Right lung (tissue), 5 donors: Measurements from ENCODE around the gene GNA12. TPM values are rescaled to one million over a fixed set of nuclear protein-coding genes. Genes with fewer than 3 reads are reported as not detected.

Experiments
- DNase-seq, 2 donors: peaks; one replicate each; pipeline ENCODE4 v3.0.0-alpha.2; 2013
- polyA plus RNA-seq, 5 donors: library from polyadenylated mRNA; unstranded; fragments of 120-200 nt; gene quantifications; one replicate each; pipeline versions ENCODE4 v1.2.1 to v1.2.3, GENCODE V29; 2013; ENCODE audit warnings: inconsistent platforms in 1 of 5, low replicate concordance in 1 of 5; ENCODE audit not compliant: insufficient read length in 5 of 5, insufficient read depth in 1 of 5

GNA12 gene
- polyA plus RNA-seq, 5 donors: 46.0 to 61.9 (median 50.4) TPM

- DNase-seq: no peak
These were observed 59.0 kb downstream of the GNA12 start for GRCh38 chr7:2785071-2785500.

GRCh38 chr7:2782565-2782964, 61.5 kb downstream of the GNA12 start:
- DNase-seq: no peak

DNA sequence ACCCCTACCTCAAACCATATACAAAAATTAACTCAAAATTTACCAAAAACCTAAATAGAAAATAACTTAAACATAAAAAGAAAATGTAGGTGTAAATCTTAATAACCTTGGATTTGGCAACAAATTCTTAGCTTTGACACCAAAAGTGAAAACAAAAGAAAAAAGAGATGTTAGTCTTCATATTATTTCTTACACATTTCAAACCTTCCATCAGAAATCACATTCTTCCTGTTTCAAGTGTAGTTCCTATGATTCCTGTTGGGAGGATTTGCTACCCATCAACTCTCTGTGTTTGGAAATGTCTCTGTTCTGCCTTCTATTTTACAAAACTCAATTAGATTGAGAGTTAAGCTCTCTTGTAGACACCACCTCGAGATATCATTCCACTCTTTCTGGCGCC, 62.0 kb downstream of the GNA12 start:
- DNase-seq: no peak

GRCh38 chr7:2781636-2782035, 62.5 kb downstream of the GNA12 start:
- no peak for DNase-seq

- no peak for DNase-seq
These were observed 65.1 kb downstream of the GNA12 start for GRCh38 chr7:2779051-2779450.

DNA sequence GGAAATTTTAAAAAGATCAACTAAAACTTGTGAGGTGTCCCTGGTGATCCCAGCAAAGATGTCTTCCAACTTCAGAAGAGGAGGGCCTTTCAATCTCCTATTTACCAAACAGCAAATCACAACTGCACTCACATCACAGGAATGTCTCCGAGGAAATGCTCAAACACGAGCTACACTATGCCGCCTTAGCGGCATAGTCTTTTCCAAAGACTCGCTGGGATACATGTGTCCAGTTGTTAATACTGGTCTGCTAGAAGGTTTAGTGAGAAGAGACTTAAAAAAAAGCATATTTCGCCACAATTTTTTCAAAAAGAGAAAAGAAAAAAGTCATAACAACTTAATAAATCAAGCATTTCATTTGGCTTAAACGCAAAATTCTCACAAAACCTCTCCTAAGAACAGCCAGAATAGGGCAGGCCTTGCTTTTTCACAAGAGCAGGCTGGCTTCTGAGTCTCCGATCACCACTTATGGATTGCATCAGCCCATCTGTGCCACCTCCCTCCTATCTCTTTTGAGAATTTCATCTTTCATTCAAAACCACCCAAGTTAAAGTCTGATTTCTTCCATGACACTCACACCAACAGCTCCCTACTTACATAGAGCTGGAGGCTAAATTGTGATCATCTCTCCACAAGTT, 66.1 kb downstream of the GNA12 start:
- DNase-seq: no peak

GRCh38 chr7:2776401-2776800, 67.7 kb downstream of the GNA12 start:
- no peak for DNase-seq

- no peak for DNase-seq
These were observed 68.3 kb downstream of the GNA12 start for GRCh38 chr7:2775785-2776184.

GRCh38 chr7:2775376-2775775, 68.7 kb downstream of the GNA12 start:
- DNase-seq: no peak

- DNase-seq: no peak
These were observed 69.2 kb downstream of the GNA12 start for GRCh38 chr7:2774935-2775334.

DNA sequence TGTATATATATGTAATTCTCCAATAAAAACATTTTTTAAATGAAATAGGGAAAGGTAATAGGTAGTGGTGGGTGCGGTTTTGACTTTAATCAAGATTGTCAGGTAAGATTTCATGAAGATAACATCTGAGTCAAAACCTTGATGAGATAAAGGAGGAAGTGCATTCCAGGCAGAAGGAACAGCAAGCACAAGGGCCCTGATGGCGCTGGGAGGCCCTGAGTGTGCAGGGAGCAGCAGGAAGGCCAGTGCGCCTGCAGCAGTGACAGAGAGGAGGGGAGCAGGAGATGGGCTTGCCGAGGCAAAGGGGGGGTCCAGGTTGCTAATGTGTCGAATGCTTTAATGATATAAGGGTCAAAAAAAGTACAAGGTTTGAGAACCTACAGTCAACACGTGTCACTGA, 69.8 kb downstream of the GNA12 start:
- no peak for DNase-seq

- DNase-seq: no peak
These were observed 70.5 kb downstream of the GNA12 start for GRCh38 chr7:2773608-2774007.

DNA sequence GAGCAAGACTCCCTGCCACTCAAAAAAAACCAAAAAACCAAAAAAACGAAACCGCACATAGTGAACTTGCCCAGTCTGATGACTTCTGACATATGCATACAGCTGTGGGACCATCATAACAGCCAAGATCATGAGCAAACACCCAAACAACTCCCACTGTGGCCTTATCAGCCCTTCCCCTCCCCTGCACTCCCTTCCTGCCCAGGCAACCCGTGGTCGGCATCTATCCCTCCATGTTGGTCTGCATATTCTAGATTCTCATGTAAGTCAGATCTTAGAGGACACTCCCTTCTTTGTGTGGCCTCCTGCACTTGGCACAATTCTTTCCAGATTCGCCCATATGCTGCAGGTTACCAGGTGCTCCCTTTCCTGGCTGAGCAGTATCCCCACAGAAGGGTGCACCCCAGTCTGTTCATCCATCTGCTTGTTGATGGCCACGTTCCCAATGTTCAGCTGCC, 72.8 kb downstream of the GNA12 start:
- no peak for DNase-seq

DNA sequence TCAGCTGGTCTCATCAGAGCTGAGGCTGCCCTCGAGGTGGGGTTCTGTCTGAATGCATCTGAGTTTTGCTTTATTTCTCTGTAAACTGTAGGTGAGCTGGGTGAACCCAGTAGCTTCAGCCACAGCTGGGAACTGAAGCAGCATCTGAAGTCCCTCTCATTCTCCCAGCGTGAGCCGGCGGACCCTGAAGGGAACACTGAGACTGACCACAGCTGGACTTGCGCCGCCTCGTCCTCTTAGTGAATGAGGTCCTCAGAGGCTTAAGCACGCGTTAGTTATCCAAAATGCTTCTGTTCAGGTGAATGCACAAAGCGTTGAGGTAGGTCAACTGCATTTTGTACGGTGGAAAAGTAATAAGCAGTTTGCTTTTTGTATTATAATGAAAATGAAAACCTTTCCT, 79.5 kb downstream of the GNA12 start:
- no peak for DNase-seq

DNA sequence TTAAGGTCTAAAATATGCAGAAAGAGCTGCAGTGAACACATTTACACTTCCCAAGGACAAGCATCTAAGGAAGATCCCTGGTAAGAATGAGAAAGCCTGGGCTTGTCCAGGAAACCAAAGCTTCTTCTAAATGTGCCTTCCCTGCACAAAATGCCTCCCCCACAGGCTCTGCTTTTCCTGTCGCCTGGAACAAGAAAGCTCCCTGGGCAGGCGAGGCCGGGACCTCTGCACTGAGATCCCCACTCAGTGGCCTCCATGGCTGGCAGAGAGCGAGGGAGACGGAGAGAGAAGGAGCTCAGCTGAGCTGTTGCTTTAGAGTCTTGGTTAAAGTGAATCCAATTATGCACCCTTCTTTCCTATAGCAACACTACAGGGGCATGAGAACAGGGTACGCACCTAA, 80.5 kb downstream of the GNA12 start:
- DNase-seq: no peak

DNA sequence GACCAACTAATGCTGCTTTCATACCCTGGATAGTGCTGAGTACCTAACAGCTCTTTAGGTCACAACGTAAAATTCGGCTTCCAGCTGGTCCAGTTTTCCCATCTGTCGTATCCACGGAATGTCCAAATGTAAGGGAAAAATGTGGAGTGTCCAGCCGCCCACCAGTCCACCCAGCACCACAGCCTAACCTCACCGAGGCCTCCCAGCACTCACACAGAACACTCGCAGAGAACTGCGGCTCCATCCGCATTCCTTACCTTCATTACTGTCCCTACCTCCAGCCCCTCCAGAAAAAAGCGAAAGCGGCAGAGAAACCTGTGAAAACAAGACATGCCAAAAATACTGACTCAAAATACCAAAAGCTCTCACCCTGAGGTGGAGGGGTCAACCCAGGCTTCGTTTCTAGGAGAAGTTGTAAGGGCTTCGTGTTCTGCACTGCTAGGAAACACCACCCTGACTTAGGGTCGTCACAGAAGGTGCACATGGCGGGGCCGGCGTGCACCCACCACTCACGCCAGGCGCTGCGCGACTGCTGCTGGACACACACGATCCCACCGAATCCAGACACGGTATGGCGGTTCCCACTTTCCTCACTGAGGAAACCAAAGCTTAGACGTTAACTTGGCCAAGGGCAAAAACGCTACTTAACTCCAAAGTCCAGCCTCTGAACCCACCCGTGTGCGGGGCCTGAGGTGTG, 82.2 kb downstream of the GNA12 start:
- DNase-seq: no peak

GRCh38 chr7:2761131-2761624, 82.9 kb downstream of the GNA12 start:
- DNase-seq: no peak

DNA sequence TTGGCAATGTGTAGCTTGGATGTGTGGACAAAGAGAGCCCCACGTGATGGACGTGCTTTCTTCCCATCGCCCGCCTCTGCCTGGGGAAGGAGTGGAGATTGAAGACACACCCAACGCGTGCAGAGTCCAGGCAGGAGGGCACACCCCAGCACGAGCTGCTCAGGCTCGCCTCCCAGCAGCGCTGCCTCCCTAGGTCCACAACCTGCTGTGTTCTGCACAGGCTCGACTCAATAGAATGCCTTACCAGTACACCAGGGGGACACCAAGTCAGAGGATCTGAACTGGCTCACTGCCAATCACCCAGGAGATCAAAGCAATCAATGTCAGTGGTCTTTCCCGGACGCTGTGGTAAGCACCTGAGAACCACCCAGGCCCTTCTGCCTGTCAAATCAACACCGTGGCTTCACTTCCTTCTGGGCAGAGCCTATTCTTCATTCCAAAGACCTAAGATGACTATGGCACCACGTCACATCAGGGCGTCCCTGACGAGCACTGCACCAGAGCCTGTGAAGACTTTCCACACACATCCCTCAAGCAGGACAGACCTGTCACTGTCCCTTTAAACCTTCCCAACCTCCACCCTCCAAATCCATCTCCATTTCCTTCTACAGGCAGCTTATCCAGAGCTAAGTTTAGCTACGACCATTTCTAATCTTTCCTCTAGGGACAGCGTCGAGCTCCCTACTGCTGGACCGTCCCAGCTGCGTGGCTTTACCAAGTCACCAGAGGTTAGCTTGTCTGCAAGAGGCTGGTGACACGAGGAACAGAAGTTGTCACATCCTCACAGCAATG, 83.8 kb downstream of the GNA12 start:
- no peak for DNase-seq

- no peak for DNase-seq
These were observed 84.4 kb downstream of the GNA12 start for GRCh38 chr7:2759736-2760097.

GRCh38 chr7:2758673-2759616, 85.2 kb downstream of the GNA12 start:
- DNase-seq: no peak

- no peak for DNase-seq
These were observed 86.0 kb downstream of the GNA12 start for GRCh38 chr7:2757904-2758672.
